ENCODE data around the gene ZNF419.

ZNF419 gene

DNA sequence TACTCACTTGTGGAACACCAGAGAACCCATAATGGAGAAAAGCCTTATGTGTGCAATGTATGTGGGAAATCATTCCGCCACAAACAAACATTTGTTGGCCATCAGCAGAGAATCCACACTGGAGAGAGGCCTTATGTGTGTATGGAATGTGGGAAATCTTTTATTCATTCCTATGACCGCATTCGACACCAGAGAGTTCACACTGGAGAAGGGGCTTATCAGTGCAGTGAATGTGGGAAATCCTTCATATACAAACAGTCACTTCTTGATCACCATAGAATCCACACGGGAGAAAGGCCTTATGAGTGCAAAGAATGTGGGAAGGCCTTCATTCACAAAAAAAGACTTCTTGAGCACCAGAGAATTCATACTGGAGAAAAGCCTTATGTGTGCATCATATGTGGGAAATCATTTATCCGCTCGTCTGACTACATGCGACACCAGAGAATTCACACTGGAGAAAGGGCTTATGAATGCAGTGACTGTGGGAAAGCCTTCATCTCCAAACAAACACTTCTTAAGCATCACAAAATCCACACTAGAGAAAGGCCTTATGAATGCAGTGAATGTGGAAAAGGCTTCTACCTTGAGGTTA is 50.5 kb downstream of the ZNF419 start:
- DNase-seq = no peak

All from fibroblast of skin of scalp (primary cell).